Mucosa of rectum (tissue), 2 donors: ENCODE measurements around the gene CNTRL.

Source experiments
- H3K27ac ChIP-seq, 2 donors: one replicate each; pipeline ENCODE4 v1.7.0; 2013; ENCODE audit warnings: inconsistent platforms in 2 of 2, low read depth in 2 of 2, low read length in 2 of 2
- H3K27me3 ChIP-seq, 2 donors: one replicate each; pipeline ENCODE4 v1.7.0; 2013; ENCODE audit warnings: low read length in 2 of 2; ENCODE audit not compliant: control insufficient read depth in 2 of 2, insufficient read depth in 2 of 2
- H3K36me3 ChIP-seq, 2 donors: one replicate each; pipeline ENCODE4 v1.7.0; 2013; ENCODE audit warnings: low read length in 2 of 2; ENCODE audit not compliant: control insufficient read depth in 2 of 2, insufficient read depth in 2 of 2
- H3K4me1 ChIP-seq, 2 donors: one replicate each; pipeline ENCODE4 v1.7.0; 2013; ENCODE audit warnings: low read length in 2 of 2, mild to moderate bottlenecking in 1 of 2; ENCODE audit not compliant: control insufficient read depth in 2 of 2, insufficient read depth in 2 of 2
- H3K4me3 ChIP-seq, 2 donors: one replicate each; pipeline ENCODE4 v1.7.0; 2013; ENCODE audit warnings: low read length in 2 of 2
- H3K9ac ChIP-seq, 2 donors: one replicate each; pipeline ENCODE4 v1.7.0; 2013; ENCODE audit warnings: low read length in 2 of 2, low read depth in 1 of 2, mild to moderate bottlenecking in 1 of 2
- H3K9me3 ChIP-seq, 2 donors: one replicate each; pipeline ENCODE4 v1.7.0; 2013; ENCODE audit warnings: low read length in 2 of 2; ENCODE audit not compliant: control insufficient read depth in 2 of 2
- donor health status: healthy.
- donor health status: Normal muscosa, but diverticular disease.

Gene CNTRL

GRCh38 chr9:121207371-121207940, 132.7 kb downstream of the CNTRL start:
- Histone ChIP-seq H3K36me3 (no peaks in the 10 kb centered on the region), H3K27me3 (no peaks in the 10 kb centered on the region), H3K27ac (peak overlapping the region in 1 of 2 donors; percentile 12), H3K9ac (no peak overlapping the region), H3K4me1 (peaks cover under 1 to 2% of the 10 kb centered on the region in 2 donors), H3K4me3 (no peak overlapping the region), H3K9me3 (no peaks in the 10 kb centered on the region)

GRCh38 chr9:121210536-121210935, 135.8 kb downstream of the CNTRL start:
- H3K9me3 ChIP-seq = no peaks in the 10 kb centered on the region
- H3K9ac ChIP-seq = no peak overlapping the region
- H3K27me3 ChIP-seq = no peaks in the 10 kb centered on the region
- peaks cover 0 to 5% of the 10 kb centered on the region in 2 donors for H3K4me1 ChIP-seq
- H3K4me3 ChIP-seq = no peak overlapping the region
- H3K27ac ChIP-seq = no peak overlapping the region
- H3K36me3 ChIP-seq = no peaks in the 10 kb centered on the region

- Histone ChIP-seq H3K9ac (no peak overlapping the region), H3K27ac (no peak overlapping the region), H3K4me3 (no peak overlapping the region), H3K27me3 (no peaks in the 10 kb centered on the region), H3K9me3 (no peaks in the 10 kb centered on the region), H3K36me3 (peaks cover 0 to 2% of the 10 kb centered on the region in 2 donors), H3K4me1 (peaks cover 0 to 4% of the 10 kb centered on the region in 2 donors)
Observed at GRCh38 chr9:121213136-121213806, 138.5 kb downstream of the CNTRL start.

GRCh38 chr9:121214005-121214404, 139.2 kb downstream of the CNTRL start:
- H3K27ac ChIP-seq = no peak overlapping the region
- peaks cover 0 to 2% of the 10 kb centered on the region in 2 donors for H3K36me3 ChIP-seq
- H3K9me3 ChIP-seq = no peaks in the 10 kb centered on the region
- no peak overlapping the region for H3K9ac ChIP-seq
- no peak overlapping the region for H3K4me3 ChIP-seq
- H3K4me1 ChIP-seq = peaks cover 0 to 4% of the 10 kb centered on the region in 2 donors
- no peaks in the 10 kb centered on the region for H3K27me3 ChIP-seq

GRCh38 chr9:121216271-121216805, 141.6 kb downstream of the CNTRL start:
- peaks cover 0 to 2% of the 10 kb centered on the region in 2 donors for H3K36me3 ChIP-seq
- H3K4me3 ChIP-seq = no peak overlapping the region
- H3K4me1 ChIP-seq = peaks cover 0 to 6% of the 10 kb centered on the region in 2 donors
- no peak overlapping the region for H3K27ac ChIP-seq
- H3K27me3 ChIP-seq = no peaks in the 10 kb centered on the region
- no peaks in the 10 kb centered on the region for H3K9me3 ChIP-seq
- no peak overlapping the region for H3K9ac ChIP-seq

- Histone ChIP-seq H3K9ac (no peak overlapping the region), H3K27ac (no peak overlapping the region), H3K4me1 (peaks cover 0 to 6% of the 10 kb centered on the region in 2 donors), H3K4me3 (no peak overlapping the region), H3K36me3 (peaks cover 0 to 2% of the 10 kb centered on the region in 2 donors), H3K27me3 (no peaks in the 10 kb centered on the region), H3K9me3 (no peaks in the 10 kb centered on the region)
Observed at GRCh38 chr9:121217609-121218292, 143.0 kb downstream of the CNTRL start.

GRCh38 chr9:121218357-121219027, 143.7 kb downstream of the CNTRL start:
- Histone ChIP-seq H3K9me3 (no peaks in the 10 kb centered on the region), H3K9ac (no peak overlapping the region), H3K4me3 (no peak overlapping the region), H3K27me3 (no peaks in the 10 kb centered on the region), H3K27ac (no peak overlapping the region), H3K4me1 (peaks cover 0 to 2% of the 10 kb centered on the region in 2 donors), H3K36me3 (peaks cover 0 to 2% of the 10 kb centered on the region in 2 donors)

- Histone ChIP-seq H3K4me1 (peaks cover 0 to 2% of the 10 kb centered on the region in 2 donors), H3K27ac (no peak overlapping the region)
Observed at GRCh38 chr9:121219530-121219929, 144.8 kb downstream of the CNTRL start.

GRCh38 chr9:121220996-121221663, 146.4 kb downstream of the CNTRL start:
- Histone ChIP-seq H3K9me3 (no peaks in the 10 kb centered on the region), H3K27me3 (no peaks in the 10 kb centered on the region), H3K36me3 (peaks cover 0 to 2% of the 10 kb centered on the region in 2 donors), H3K4me1 (peaks cover 0 to 2% of the 10 kb centered on the region in 2 donors), H3K9ac (no peak overlapping the region), H3K27ac (no peak overlapping the region), H3K4me3 (no peak overlapping the region)

More at GRCh38 chr9:121219530-121219929, 144.8 kb downstream of the CNTRL start:
- H3K9ac ChIP-seq = no peak overlapping the region
- H3K9me3 ChIP-seq = no peaks in the 10 kb centered on the region
- H3K27me3 ChIP-seq = no peaks in the 10 kb centered on the region
- H3K4me3 ChIP-seq = no peak overlapping the region
- H3K36me3 ChIP-seq = peaks cover 0 to 2% of the 10 kb centered on the region in 2 donors
